Limb (tissue), 2 donors: Measurements from ENCODE around the gene XRCC2.

Experiments used
- DNase-seq, 2 donors: peaks; one replicate each; pipeline ENCODE4 v3.0.0-alpha.2; 2016; ENCODE audit errors: extremely low spot score in 2 of 2

Gene XRCC2

DNA sequence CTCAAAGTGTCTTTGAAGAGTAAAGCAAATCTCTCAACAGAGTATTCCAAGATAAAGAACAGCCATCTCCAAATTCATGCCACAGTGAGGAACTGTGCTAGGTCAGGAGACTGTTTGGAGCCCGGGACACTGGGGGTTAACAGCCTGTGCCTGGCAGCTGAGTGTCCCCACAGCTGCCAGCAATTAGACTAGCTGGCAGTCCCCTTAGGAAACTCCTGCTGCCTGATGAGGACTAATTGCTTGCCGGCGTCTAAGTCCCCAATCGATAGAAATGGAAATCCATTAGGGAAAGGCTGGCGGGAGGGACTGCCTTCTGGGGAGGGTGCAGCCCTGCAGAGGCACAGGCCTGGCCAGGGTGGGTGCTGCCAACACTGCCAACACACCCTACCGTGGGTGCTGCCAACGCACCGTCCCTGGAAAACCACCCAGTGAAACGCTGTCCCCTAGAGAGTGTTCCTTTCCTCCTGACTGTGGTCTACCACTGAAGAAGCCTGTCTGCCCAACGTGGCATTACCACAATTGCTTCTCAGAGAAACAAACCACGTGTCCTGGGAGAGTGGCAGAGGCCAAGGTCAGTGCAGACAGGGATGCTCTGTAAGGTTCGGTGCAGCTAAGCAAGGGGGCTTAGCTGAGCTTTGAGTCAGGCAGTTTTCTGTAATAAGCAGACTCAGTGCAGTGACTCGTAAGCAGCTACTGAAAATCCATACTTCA lies 60.8 kb downstream of the XRCC2 start:
- DNase-seq = peak; percentile 14 to 45

DNA sequence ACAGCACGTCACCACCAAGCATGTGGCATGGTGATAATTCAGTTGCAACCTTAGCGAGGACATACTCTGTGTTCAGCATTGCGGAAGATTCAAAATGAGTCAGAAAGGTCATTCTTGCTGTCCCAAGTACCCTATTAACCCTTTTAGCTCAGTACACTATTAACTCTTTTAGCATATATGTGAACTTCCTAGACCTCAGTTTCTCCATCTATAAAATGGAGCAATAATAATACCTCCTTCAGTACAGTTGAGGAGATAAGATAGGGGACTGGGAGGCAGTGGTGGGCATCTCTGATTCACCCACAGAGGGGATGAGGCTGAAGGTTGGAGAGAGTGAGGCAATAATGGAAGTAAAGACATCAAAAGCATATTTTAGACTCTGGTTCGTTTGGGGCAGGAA lies 67.3 kb downstream of the XRCC2 start:
- no peak for DNase-seq

DNA sequence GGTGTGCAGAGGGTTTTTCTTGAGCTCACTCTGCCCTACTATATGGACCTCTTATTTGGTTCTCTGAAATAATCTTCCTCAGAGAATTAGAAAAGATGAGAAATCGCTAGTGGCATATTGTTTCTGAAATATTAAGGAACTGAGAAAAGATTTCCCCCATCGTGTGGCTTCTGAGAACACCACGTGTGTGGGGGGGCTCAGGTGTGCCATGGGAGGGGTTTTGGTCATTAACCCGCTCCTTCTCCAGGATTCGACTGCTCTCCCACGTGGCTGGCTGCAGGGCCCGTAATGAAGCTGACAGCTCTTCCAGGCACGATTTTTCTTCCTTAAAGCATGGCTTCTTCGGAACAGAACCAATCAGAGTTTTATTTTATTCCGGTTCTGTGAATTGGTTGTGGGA lies 67.7 kb downstream of the XRCC2 start:
- DNase-seq = no peak

DNA sequence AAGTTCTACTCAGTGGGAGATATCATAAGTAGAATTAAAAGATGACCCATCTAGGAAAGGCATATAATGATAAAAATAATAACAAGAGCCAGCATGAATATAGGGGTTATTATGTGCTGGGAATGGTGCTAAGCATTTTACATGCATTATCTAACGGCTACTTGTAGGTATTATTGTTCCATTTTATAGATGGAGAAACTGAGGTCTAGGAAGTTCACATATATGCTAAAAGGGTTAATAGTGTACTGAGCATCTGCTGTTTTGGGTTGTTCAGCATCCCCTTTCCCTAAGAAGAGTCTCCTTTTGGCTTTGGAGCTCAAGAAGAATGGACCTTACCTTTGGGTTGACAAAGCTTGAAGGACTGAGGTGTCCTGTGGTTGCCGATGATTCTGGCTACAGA lies 68.9 kb downstream of the XRCC2 start:
- DNase-seq = no peak

DNA sequence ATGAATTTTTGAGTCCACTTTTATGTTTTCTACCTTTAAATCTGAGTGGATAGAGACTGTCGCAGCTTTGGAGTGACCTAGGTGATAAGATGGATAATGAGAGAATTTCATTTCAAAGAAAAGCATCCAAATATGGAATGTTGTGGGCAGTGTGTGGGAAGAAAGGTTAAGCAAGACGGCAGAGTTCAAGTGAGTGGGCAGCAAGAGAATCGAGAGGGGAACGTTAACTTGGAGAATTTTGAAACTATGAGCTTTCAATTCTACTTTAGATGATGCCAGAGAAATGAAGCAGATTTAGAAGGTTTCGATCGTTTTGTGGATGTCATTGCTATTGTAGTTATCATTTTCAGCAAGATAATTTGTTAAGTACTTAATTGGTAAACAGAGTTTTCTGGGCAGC lies 73.0 kb downstream of the XRCC2 start:
- no peak for DNase-seq

DNA sequence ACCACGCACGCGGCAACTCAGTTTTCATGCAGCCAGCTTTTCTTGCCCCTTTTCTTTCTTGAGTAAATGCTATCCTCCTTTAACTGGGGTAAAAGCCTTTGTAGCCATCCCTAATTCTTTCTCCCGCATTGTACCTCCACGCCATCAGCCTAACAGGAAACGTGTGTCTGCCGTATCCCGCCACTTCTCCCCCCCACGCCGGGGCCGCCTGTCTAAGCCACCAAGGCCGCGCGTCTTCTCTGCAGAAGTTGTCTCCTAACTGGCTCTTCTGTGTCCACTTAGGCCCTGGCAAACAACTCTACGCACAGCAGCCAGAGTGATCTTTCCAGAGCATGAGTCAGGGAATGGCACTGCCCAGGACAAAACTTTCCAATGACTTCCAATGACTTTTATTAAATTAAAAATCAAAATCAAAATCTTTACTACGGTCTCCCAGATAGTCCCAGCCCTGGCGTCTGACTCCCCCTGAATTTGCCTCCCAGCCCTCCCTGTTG lies 74.6 kb downstream of the XRCC2 start:
- no peak for DNase-seq

DNA sequence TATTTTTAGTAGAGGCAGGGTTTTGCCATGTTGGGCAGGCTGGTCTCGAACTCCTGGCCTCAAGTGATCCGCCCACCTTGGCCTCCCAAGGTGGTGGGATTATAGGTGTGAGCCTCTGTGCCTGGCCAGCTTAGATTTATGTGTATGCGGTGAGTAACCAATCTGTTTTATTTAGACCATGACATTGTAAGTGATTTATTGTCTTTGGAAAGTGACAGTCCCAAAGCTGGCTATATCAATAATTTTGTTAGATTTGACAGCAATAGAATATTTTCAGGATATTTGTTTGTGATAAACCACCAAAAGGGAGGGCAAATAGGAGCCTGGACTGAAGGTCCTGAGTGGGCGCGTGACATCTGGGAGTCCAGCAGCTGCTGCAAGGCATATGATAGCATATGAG lies 75.7 kb downstream of the XRCC2 start:
- DNase-seq = no peak

DNA sequence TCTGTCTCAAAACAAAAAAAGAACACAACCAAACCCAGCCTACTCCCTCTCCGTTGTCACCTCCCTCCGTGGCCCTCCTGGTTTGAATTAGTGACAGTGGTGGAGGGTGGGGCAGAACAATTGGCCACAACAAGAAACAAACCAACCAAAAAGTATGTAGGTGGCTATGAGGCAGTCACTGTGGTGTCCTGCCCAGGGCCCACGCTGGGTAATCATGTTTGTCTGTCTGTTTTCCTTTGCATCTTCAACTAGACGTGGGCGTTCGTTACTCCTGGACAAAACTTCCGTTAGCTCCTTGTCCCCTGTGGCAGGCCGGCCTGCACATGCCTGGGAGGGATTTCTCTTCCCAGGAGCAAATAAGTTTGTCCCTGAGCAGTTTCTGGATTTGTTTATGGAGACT lies 78.4 kb downstream of the XRCC2 start:
- no peak for DNase-seq

DNA sequence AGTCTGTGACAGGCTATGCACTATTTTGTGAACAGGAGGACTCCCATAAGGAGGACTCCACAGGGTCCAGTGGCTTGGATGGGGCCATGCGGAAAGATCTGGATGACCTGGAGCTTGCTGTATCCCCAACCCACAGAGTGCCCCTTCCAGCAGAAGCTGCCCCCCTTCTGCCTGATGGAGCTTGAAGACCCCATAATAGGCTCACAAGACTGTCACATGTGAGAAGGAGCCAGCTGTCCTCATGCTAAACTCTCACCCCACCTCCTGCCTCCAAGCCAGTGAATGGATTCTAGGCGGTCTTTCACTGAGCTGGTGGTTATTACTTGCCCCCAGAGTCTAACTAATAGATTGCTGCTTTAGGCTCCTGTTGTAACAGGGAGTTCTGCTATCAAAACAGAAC lies 79.1 kb downstream of the XRCC2 start:
- DNase-seq = no peak
